HG02938 (cell line): ENCODE data around the gene ZFP1.
A peak's percentile ranks its signal among the peaks of the same experiment; 100 is the strongest.
"Not testable (repeated sequence)": the region's sequence is repeated elsewhere in the genome, so short reads cannot be mapped to it uniquely, and the experiment has no call there.

Source experiments
- ATAC-seq: cut with Tn5 transposase; IDR thresholded peaks from one replicate; pipeline ENCODE4 v1.9.1; 2021; ENCODE audit warnings: mild to moderate bottlenecking, moderate library complexity; ENCODE audit not compliant: unreplicated experiment

Gene ZFP1

GRCh38 chr16:75203096-75203495, 54.8 kb downstream of the ZFP1 start:
- ATAC-seq = no peak

- no peak for ATAC-seq
Observed at GRCh38 chr16:75203667-75204409, 55.5 kb downstream of the ZFP1 start.

- ATAC-seq = no peak
Observed at GRCh38 chr16:75204410-75204758, 56.1 kb downstream of the ZFP1 start.

- ATAC-seq = not testable (repeated sequence)
Observed at GRCh38 chr16:75204905-75205304, 56.6 kb downstream of the ZFP1 start.

- ATAC-seq = not testable (repeated sequence)
Observed at GRCh38 chr16:75205438-75205837, 57.1 kb downstream of the ZFP1 start.

- ATAC-seq = not testable (repeated sequence)
Observed at GRCh38 chr16:75205961-75206748, 57.8 kb downstream of the ZFP1 start.

- no peak for ATAC-seq
Observed at GRCh38 chr16:75206749-75207451, 58.6 kb downstream of the ZFP1 start, which contains the start of gene CTRB2. TSS of gene CTRB2 (minus strand) at chr16:75207161. CDS start at chr16:75207141, 20 bp downstream.

GRCh38 chr16:75207831-75208230, 59.5 kb downstream of the ZFP1 start:
- ATAC-seq = no peak

- no peak for ATAC-seq
Observed at GRCh38 chr16:75208242-75208825, 60.0 kb downstream of the ZFP1 start.

- no peak for ATAC-seq
Observed at GRCh38 chr16:75208861-75209505, 60.7 kb downstream of the ZFP1 start.

GRCh38 chr16:75209514-75209913, 61.2 kb downstream of the ZFP1 start:
- not testable (repeated sequence) for ATAC-seq

GRCh38 chr16:75209944-75210343, 61.6 kb downstream of the ZFP1 start:
- ATAC-seq = no peak

- not testable (repeated sequence) for ATAC-seq
Observed at GRCh38 chr16:75211286-75211685, 63.0 kb downstream of the ZFP1 start.

- ATAC-seq = no peak
Observed at GRCh38 chr16:75216127-75216526, 67.8 kb downstream of the ZFP1 start.

- ATAC-seq = no peak
Observed at GRCh38 chr16:75216576-75216975, 68.3 kb downstream of the ZFP1 start.

GRCh38 chr16:75217389-75217851, 69.1 kb downstream of the ZFP1 start:
- ATAC-seq = no peak

- peak; percentile 83 for ATAC-seq
Observed at GRCh38 chr16:75218256-75219076, 70.1 kb downstream of the ZFP1 start, which contains the start of gene CTRB1. TSS of gene CTRB1 (plus strand) at chr16:75218988. CDS start at chr16:75219008, 20 bp downstream.

GRCh38 chr16:75219088-75219487, 70.8 kb downstream of the ZFP1 start:
- no peak for ATAC-seq

GRCh38 chr16:75219838-75220237, 71.5 kb downstream of the ZFP1 start:
- no peak for ATAC-seq
